Mucosa of stomach (tissue), 1 donor: ENCODE measurements around the gene IL31.

Experiments used
- H3K27me3 ChIP-seq: one replicate; pipeline ENCODE4 v1.7.0; 2013; ENCODE audit warnings: mild to moderate bottlenecking, low read length; ENCODE audit not compliant: control insufficient read depth, insufficient read depth
- H3K36me3 ChIP-seq: one replicate; pipeline ENCODE4 v1.7.0; 2013; ENCODE audit warnings: low read length; ENCODE audit not compliant: control insufficient read depth, insufficient read depth
- H3K4me1 ChIP-seq: one replicate; pipeline ENCODE4 v1.7.0; 2013; ENCODE audit warnings: mild to moderate bottlenecking, low read length; ENCODE audit not compliant: control insufficient read depth, insufficient read depth
- H3K4me3 ChIP-seq: one replicate; pipeline ENCODE4 v1.7.0; 2013; ENCODE audit warnings: low read length
- H3K9ac ChIP-seq: one replicate; pipeline ENCODE4 v1.7.0; 2013; ENCODE audit warnings: mild to moderate bottlenecking, low read length, moderate library complexity
- H3K9me3 ChIP-seq: one replicate; pipeline ENCODE4 v1.7.0; 2013; ENCODE audit warnings: mild to moderate bottlenecking, low read length, moderate library complexity; ENCODE audit not compliant: control insufficient read depth
- donor health status: Pancreatic carcinoma.

IL31 gene

DNA sequence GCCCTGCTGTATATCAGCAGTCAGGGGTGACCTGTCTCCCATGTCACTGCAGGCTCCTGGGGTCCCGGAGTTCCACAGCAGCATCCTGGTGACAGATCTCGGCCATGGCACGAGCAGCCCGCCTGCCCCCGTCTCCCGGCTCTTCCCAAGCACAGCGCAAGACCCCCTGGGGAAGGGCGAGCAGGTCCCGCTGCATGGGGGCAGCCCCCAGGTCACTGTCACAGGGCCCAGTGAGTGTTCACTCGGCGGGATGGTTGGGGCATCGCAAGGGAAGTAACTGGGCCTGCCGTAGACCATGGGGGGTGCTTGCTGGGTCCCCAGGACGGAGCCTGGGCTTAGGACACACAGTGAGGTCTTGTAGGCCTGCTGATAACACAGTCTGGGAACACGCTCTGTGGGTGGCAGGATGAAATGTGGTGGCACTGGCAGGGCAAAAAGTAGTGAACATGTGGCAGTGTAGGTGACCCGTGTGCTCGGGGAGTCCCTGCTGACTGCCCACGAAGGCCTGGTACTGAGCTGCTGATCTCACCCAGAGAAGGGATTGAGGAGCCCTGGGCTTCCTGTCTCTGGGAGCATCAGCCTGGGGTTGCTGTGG lies 38.5 kb downstream of the IL31 start:
- Histone ChIP-seq H3K36me3 (peaks cover 36% of the 10 kb centered on the region), H3K4me3 (no peak overlapping the region), H3K9me3 (no peaks in the 10 kb centered on the region), H3K27me3 (no peaks in the 10 kb centered on the region), H3K9ac (no peak overlapping the region), H3K4me1 (peaks cover under 1% of the 10 kb centered on the region)

DNA sequence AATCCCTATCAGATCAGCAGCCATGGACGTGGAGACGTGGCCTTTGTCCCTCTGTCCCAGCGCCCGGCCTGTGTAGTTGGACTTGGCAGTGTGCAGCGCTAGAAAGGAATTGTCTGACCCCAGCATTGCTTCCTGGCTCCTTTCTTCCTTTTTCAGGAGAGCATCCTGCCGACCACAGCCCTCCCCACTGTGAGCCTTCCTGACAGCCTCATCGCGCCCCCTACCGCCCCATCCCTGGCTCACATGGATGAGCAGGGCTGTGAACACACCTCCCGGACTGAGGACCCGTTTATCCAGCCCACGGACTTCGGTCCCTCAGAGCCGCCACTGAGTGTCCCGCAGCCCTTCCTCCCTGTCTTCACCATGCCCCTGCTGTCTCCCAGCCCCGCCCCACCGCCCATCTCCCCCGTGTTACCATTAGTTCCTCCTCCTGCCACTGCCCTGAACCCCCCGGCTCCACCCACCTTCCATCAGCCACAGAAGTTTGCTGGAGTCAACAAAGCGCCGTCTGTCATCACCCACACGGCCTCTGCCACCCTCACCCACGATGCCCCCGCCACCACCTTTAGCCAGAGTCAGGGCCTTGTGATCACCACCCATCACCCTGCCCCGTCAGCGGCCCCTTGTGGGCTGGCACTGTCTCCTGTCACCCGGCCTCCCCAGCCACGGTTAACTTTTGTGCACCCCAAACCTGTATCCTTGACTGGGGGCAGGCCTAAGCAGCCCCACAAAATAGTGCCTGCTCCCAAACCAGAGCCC lies 40.6 kb downstream of the IL31 start:
- Histone ChIP-seq H3K9ac (no peak overlapping the region), H3K4me1 (peaks cover 3% of the 10 kb centered on the region), H3K4me3 (no peak overlapping the region), H3K9me3 (no peaks in the 10 kb centered on the region), H3K36me3 (peaks cover 44% of the 10 kb centered on the region), H3K27me3 (no peaks in the 10 kb centered on the region)

DNA sequence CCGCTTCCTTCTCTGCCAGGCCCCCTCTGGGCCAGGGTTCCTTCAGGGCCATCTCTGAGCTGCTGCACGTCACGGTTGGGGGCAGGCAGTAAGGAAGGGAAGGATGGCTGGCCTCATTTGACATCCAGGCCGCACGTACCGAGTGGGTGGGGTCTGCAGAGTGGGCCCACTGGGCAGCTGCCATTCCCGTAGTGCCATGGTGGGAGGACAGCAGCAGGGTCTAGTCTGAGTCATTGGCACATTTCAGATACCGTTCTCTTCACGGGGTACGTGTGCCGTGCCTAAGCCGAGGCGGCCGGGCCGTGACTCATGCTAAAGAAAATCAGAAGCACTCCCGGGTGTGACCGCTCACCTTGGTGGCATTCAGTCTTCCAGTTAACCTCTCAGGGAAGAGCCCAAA lies 43.9 kb downstream of the IL31 start:
- H3K27me3 ChIP-seq, result no peaks in the 10 kb centered on the region
- H3K9me3 ChIP-seq, result no peaks in the 10 kb centered on the region
- peaks cover 41% of the 10 kb centered on the region for H3K36me3 ChIP-seq

DNA sequence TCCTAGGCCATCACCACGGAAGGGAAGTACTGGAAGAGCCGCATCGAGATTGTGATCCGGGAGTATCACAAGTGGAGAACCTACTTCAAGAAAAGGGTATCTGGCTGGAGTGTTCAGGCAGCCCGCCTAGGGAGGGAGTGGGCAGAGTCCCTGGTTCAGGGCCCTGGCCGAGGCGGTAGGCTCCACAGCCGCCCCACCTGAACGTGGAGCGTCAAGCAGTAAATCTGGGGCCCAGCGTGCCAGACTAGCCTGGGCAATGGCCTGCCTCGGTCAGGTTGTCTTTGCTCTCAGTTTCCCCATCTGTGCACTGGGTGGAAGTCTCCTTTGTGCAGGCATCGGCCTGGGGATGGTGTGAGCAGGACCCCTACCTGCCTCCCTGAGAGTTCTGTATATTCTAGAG lies 44.9 kb downstream of the IL31 start:
- no peak overlapping the region for H3K9ac ChIP-seq
- H3K4me3 ChIP-seq, result no peak overlapping the region
- no peaks in the 10 kb centered on the region for H3K27me3 ChIP-seq
- no peaks in the 10 kb centered on the region for H3K9me3 ChIP-seq
- H3K36me3 ChIP-seq, result peaks cover 37% of the 10 kb centered on the region
- peaks cover 12% of the 10 kb centered on the region for H3K4me1 ChIP-seq

More for the DNA sequence above, 43.9 kb downstream of the IL31 start:
- Histone ChIP-seq H3K9ac (no peak overlapping the region), H3K4me3 (no peak overlapping the region), H3K4me1 (peaks cover 12% of the 10 kb centered on the region)

DNA sequence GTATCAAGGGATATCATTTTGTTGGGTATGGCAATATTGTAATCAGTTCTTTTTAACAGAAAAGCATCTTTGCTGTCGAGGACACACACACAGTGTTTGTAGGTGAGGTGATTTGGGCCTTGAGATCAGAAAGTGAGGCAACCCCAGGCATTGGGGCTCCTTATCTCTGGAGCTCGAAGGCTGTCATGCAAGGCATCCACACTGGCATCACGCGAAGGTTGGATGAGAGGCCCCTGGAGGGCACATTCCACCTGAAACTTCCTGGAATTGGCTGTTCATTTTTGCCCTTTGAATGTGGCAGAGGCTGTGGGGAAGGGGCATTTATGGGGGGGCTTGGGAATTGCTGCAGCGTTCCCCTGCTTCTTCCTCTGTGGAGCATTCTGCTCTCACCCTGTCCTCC lies 45.5 kb downstream of the IL31 start:
- no peak overlapping the region for H3K4me3 ChIP-seq
- peaks cover 16% of the 10 kb centered on the region for H3K4me1 ChIP-seq
- H3K9me3 ChIP-seq, result no peaks in the 10 kb centered on the region
- H3K27me3 ChIP-seq, result no peaks in the 10 kb centered on the region
- H3K36me3 ChIP-seq, result peaks cover 37% of the 10 kb centered on the region
- H3K9ac ChIP-seq, result no peak overlapping the region

DNA sequence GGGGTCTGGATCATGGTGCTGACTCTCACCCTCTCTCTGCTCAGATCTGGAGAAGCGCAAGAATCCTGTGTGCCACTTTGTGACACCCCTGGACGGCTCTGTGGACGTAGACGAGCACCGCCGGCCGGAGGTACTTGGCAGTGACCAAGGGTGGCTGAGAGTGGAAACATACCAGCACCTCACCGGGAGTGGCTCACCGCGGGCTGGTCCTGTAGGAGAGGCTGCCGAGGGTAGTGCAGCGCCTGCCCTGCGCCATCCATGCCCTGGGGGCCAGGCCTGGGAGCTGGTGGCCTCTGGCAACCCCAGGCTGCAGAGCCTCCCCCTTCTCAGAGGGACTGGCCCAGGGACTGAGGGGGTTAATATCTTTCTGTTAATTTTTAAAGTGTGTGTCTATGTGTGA lies 46.2 kb downstream of the IL31 start:
- no peaks in the 10 kb centered on the region for H3K9me3 ChIP-seq
- no peak overlapping the region for H3K4me3 ChIP-seq
- peaks cover 33% of the 10 kb centered on the region for H3K36me3 ChIP-seq
- no peak overlapping the region for H3K9ac ChIP-seq
- no peaks in the 10 kb centered on the region for H3K27me3 ChIP-seq
- H3K4me1 ChIP-seq, result peaks cover 22% of the 10 kb centered on the region

DNA sequence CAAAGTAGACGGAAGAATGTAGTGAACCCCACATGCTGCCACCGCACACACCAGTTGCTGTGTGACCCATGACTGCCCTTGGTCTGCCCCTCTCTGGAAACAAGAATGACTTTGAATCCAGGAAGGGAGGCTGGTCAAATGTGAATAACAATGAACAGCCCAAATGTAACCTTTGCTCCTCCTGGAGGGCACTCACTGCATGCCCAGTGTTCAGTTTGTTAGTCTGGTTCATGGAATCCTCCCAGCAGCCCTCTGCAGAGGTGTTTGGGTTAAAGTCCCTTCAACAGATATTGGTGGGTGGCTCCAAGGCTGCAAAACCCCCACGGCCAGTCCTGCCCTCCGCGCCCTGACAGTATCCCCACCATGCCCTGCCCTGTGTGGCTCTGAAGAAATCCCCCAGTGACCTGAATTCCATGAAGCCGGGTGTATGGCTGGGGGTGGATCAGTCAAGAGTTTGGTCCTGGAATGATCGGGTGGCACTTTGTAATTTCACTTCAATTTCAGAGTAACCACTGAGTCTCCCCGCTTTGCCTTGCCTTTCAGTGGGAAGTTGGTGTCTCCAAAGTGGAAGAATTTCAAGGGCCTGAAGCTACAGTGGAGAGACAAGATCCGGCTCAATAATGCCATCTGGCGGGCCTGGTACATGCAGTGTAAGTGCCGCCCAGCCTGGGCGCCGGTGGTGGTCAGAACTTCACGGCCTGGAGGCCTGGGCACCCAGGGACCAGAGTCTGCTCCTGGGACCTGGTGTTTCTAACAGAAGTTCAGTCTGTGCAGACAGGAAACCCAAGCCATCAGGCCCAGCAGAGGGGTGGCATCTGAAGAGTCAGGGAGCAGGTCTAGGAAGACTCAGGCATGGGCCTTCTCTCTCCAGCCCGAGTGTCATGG lies 47.1 kb downstream of the IL31 start:
- H3K4me1 ChIP-seq, result peaks cover 23% of the 10 kb centered on the region
- H3K36me3 ChIP-seq, result peaks cover 26% of the 10 kb centered on the region
- H3K4me3 ChIP-seq, result no peak overlapping the region

DNA sequence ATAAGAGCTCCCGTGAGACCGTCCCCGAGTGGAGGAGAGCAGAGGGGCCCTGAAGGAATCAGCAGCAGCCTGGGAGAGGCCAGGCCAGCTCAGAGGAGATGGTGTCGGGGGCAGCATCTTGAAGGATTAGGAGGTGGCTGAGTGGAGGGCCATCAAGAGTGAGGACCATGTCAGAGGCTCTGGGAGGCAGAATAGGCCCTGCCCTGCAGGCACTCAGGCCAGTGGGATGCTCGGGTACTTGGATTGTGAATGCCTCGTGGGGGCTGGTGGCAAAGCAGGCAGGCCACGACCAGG lies 47.7 kb downstream of the IL31 start:
- Histone ChIP-seq H3K4me3 (no peak overlapping the region), H3K4me1 (peaks cover 23% of the 10 kb centered on the region), H3K9me3 (no peaks in the 10 kb centered on the region), H3K36me3 (peaks cover 26% of the 10 kb centered on the region), H3K27me3 (no peaks in the 10 kb centered on the region), H3K9ac (no peak overlapping the region)

More for the DNA sequence above, 47.1 kb downstream of the IL31 start:
- Histone ChIP-seq H3K9me3 (no peaks in the 10 kb centered on the region), H3K9ac (no peak overlapping the region), H3K27me3 (no peaks in the 10 kb centered on the region)

DNA sequence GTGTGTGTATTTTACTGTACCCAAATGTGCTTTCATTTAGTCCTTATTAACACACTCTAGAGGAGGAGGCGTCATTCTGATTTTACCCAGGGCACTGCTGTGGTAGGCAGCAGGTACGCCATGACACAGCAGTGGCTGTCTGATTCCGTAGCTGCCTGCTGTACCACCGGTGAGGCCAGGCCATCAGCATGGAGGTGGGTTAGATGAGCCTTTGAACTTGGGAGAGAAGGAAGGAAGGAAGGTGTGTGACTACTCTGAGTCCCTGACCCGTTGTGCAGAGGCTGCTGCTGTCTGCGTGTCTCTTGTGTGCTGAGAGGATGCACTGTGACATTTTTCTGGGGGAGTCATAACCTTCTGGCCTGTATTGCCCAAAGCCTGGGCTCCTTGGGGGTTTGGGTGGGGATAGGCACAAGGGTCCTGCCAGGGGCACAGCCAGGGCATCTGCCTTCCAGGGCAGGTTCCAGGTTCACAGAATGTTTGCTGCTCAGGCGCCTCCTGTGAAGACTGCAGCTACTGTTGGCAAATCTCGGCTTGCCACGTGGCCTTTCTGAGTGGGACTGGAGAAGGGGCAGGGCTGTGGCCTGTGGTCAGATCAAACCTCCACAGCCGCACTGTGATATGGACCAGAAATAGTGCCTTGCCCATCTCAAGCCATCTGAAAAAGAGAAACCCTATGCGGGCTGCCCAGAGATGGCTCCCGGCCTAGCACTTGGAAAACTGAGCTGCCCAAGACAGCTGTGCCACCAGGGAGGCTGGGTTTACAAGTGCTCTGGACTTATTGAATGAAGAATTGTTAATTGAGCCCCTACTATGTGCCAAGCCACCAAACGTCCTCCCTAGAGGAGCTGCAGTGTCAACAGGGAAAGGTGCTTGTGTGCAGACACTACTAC lies 48.3 kb downstream of the IL31 start:
- Histone ChIP-seq H3K36me3 (peaks cover 22% of the 10 kb centered on the region), H3K9ac (no peak overlapping the region), H3K4me3 (no peak overlapping the region), H3K9me3 (no peaks in the 10 kb centered on the region), H3K4me1 (peaks cover 23% of the 10 kb centered on the region), H3K27me3 (no peaks in the 10 kb centered on the region)

DNA sequence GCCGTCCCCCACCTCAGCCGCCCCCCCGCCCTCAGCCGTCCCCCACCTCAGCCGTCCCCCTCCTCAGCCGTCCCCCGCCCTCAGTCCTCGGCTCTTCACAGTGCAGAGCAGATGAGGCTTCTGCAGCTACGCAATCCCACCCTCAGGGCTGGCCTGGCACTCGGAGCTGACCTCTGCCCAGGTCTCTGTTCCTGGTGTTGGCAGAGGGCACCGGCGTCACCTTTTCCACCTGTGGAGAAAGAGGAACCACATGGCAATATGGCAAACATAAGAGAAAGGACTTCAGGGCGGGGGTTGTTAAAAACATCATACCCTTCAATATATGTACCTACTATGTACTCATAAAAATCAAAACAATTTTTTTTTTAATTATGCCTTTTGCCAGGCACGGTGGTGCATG lies 49.7 kb downstream of the IL31 start:
- Histone ChIP-seq H3K27me3 (no peaks in the 10 kb centered on the region), H3K9ac (no peak overlapping the region), H3K4me1 (peaks cover 20% of the 10 kb centered on the region), H3K4me3 (no peak overlapping the region), H3K9me3 (no peaks in the 10 kb centered on the region), H3K36me3 (peaks cover 15% of the 10 kb centered on the region)

DNA sequence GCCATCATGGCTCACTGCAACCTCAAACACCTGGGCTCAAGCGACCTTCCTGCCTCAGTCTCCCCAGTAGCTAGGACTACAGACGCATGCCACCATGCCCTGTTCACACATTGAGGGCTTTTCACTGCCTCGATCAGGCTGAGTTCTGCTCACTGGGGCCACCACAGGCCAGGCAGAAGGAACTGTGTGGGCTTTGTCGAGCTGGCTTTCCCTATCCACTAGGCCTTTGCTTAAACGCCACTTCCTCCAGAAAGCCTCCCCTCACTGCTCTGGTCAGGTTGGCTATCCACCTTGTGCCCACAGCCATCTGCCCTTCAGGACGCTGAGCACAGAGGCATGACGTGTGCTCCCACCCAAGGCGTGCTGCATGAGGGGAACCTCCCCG lies 50.3 kb downstream of the IL31 start:
- Histone ChIP-seq H3K27me3 (no peaks in the 10 kb centered on the region), H3K9ac (peak overlapping the region; percentile 3), H3K36me3 (peaks cover 8% of the 10 kb centered on the region), H3K9me3 (no peaks in the 10 kb centered on the region), H3K4me3 (no peak overlapping the region), H3K4me1 (peaks cover 20% of the 10 kb centered on the region)
